GM19467 (cell line): ENCODE measurements around the gene KCNQ1.

Experiments
- ATAC-seq: cut with Tn5 transposase; IDR thresholded peaks from one replicate; pipeline ENCODE4 v1.9.1; 2021; ENCODE audit warnings: mild to moderate bottlenecking, moderate library complexity; ENCODE audit not compliant: unreplicated experiment

The KCNQ1 gene

GRCh38 chr11:2739531-2740274 lies 294.9 kb downstream of the KCNQ1 start:
- ATAC-seq, result no peak

DNA sequence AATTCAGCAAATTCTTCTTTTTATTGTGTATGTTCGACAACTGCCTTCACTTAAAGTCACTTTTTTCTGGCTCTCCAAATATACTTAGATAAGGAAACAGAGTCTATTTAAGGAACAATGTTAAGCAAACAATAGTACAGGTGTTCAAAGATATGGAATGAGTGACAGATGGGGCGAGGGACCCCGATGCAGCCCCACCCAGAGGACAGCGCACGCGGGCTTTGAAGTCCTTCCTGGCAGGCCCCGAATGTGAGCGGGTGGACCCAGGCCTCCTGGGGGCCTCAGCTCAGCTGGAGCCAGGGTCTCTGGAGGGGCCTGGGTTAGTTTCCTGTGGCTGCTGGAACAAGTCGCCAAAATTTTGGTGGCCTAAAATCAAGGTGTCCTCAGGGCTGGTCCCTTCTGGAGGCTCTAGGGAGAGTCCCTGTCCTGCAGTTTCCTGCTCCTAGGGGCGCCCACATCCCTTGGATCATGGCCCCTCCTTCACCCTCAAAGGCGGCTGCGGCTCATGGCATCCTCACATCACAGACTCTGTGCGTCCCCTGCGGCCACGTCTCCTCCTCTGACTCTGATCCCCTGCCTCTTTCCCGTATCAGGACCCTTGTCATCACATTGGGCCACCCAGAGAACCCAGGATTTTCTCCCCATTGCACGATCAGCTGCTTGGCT lies 295.6 kb downstream of the KCNQ1 start:
- no peak for ATAC-seq

DNA sequence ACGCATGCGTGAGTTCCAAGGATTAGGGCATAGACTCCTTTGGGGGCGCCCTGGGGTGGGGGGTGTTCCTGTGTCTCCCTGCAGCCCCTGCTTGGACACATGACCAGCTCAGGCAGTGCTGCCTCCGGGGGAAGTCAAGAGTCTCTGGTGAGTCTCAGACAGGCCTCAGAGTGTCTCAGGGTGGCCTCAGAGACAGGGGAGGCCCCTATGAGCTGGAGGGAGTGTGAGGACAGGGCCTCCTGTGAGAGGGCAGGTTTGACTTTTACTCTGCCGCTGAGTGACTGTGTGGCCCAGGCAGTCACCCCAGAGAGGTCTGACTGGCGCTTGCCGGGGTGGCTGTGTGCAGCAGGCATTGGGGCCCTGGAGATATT lies 296.2 kb downstream of the KCNQ1 start:
- no peak for ATAC-seq

DNA sequence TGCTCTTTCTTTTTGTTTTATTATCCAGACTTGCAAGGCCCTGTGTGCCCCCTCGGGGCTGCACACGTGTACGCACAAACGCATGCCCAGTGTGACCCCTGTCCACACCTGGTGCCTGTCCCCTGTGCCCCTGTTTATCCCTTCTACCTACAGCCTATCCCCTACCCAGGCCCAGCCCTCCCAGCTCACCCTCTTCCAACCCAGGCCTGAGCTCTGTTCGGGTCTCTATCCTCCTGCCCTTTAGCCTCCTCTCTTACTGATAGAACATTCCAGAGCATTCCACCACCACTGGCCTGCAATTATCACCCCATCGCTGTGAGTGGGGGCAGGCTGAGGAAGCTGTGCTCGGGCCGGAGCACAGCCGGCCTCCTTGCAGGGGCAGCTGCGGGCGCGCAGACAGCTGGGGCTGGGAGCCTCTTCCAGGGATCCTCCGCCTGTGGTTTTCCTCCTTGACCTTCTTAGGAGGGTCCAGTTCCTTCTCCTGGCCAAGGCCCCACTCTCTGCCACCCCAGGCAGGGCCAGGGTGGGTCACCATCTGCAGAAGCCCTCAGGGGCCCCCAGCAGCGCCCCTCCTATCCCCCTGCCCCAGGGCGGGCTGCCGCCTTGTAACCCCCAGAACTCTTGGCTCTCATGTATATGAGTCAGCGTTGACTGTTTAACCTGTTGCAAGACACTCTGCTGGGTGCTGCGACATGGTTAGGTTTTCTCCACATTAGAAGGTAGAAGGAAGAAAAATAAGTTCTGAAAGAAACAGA lies 296.7 kb downstream of the KCNQ1 start:
- ATAC-seq, result no peak

- no peak for ATAC-seq
Observed at GRCh38 chr11:2742201-2742600, 297.4 kb downstream of the KCNQ1 start.

- ATAC-seq, result no peak
Observed at GRCh38 chr11:2742611-2743426, 298.0 kb downstream of the KCNQ1 start.

GRCh38 chr11:2743427-2744110 lies 298.8 kb downstream of the KCNQ1 start:
- no peak for ATAC-seq

DNA sequence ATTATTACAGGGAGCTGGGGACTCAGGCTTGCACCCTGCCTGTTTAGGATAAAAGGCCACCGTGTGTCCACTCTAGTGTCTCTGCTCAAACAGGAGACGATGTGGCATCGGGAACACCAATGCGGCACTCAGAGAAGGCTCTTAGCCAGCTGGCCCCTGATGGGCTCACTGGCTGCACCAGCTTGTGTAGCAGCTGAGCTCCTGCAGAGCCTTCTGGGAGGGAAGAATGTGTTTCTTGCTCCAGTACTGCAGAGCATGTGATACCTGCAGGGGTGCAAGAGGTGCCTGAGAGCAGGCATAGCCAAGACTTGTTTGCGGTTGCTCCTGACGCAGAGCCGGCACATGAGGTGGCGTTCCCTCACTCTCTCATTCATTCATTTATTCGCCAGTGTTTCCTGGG lies 299.4 kb downstream of the KCNQ1 start:
- no peak for ATAC-seq

- ATAC-seq, result no peak
Observed at GRCh38 chr11:2745511-2745910, 300.7 kb downstream of the KCNQ1 start.

DNA sequence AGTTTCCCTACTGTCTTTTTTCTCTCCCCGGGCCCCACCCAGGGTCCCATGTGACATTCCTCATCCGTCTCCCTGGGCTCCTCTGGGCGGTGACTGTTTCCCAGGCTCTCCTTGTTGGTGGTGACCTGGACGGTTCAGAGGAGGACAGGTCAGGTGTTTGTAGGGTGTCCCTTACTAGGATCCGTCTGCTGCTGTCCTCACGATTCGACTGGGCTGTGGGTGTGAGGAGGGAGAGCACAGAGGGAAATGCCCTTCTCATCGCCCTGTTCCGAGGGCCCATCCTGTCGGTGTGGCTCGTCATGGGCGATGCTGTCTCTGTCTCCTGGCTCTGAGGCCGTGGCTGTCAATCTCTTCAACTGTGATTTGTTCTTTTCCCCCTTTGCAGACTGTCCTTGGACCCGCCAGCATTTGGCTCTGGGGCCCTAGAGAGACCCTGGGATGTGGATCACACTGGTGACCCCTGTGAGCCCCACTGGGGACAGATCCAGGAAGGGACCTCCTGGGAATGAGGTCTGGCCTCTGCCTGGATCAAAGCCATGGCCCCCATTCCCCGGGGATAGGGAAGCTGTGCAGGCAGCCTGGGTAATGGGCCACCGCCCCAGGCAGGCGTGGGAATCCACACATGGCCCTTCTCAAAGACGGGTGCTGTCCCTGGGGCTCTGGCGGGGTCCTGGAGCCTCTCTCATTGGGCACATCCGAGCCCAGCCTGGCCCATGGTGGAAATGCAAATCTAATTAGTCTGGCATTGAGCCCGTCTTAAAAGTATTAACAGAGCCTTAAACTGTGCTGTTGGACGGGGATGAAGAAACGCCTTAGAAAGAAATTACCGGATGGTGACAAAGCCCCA lies 301.8 kb downstream of the KCNQ1 start:
- no peak for ATAC-seq

DNA sequence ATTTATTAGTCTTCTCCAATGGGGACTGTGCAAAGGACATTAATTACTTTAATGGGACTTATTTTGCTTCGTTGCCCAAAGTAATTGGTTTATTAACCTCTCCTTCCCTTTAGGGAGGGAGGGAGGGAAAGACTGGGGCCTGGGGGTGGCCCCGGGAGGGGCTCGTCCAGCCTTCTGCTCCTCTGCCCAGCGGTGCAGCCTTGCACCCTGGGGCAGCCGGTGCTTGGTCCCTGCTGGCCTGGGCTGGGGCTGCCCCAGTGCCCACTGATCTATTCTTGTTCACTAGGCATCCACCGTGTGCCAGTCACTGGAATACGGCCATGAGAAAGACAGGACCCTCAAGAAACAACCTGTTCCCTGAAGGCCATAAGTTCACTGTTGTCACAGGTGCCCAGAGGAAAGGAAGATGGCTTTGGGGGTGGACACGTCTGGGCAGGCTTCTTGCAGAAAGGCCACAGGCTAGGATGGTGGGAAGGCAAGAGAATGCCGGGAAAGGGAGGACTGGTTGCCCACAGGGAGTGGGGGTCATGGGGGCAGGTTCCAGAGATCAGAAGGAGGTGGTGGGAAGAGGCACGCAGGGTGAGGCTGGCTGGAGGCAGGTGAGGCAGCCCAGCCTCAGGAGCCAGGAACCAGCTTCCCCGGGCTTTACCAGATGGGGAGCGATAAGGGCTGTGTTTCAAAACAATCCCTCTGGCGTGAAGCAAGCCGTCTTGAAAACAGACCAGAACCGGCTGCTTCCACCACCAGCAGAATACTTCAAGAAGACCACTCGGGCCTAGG lies 302.6 kb downstream of the KCNQ1 start:
- no peak for ATAC-seq

DNA sequence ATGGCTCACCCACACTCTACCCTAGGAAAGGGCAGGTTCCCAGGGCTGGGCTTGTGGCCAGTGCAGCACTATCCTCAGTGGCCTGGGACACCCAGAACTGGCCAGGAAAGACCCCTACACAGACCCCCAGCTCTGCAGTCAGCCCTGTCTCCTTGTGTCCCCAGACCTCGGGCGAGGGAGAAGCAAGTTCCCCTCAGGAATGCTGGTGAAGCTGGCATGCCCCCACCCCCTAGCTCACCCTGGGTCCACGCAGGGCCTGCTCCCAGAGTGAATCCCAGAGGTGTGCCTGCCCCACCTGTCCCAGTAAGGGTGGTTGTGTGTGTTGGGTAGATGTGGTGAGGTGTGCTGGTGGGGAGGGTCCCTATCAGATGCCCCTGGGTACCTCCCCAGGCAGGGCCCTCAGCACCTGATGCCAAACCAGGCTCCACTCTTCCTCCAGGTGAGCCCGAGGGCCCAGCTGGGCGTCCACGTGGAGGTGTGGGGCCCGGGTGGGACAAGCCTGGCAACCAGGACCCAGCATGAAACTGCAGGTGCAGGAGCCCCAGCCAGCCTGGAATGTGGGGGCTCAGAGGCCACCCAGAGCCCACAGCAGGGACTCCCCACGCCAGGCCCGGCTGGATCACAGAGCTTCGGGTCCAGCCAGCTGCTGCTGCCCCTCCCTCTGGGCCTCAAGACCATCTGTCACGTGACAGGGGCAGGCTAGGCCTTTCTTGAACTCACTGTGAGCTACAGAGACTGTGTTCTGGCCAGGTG lies 303.4 kb downstream of the KCNQ1 start:
- ATAC-seq, result no peak

DNA sequence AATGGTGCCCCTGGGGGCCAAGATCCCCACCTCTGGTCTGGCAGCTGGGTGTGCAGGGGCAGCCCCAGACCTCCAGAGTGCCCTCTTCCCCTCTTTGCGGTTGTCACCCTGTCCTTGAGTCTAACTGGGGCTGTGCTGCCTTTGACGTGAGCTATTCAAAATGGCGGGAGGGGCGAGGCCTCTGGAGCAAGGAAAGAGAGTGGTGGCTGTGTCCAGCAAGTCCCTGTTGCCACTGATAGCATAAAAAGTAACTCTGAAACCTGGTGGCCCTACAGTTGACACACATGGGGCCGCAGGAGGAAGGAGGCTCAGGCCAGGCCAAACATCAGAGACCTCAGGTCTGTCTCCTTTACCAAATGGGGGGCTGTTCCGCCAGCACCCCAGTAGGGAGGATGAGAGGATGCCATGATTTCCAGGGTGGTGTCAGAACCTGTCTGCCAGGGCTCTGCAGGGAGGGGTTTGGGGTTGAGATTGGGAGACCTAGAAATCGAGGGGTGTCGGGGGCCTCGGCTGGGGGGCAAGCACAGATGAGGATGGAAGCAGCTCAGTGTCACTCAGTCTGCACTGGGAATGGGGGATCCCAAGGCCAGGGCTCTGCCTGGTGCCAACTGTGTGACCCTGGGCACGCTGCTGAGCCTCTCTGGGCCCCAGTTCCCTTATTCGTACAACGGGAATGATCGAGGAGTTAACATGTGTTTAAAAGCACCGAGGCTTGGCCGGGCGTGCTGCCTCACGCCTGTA lies 304.2 kb downstream of the KCNQ1 start:
- ATAC-seq, result no peak

GRCh38 chr11:2750101-2750681 lies 305.4 kb downstream of the KCNQ1 start:
- no peak for ATAC-seq

DNA sequence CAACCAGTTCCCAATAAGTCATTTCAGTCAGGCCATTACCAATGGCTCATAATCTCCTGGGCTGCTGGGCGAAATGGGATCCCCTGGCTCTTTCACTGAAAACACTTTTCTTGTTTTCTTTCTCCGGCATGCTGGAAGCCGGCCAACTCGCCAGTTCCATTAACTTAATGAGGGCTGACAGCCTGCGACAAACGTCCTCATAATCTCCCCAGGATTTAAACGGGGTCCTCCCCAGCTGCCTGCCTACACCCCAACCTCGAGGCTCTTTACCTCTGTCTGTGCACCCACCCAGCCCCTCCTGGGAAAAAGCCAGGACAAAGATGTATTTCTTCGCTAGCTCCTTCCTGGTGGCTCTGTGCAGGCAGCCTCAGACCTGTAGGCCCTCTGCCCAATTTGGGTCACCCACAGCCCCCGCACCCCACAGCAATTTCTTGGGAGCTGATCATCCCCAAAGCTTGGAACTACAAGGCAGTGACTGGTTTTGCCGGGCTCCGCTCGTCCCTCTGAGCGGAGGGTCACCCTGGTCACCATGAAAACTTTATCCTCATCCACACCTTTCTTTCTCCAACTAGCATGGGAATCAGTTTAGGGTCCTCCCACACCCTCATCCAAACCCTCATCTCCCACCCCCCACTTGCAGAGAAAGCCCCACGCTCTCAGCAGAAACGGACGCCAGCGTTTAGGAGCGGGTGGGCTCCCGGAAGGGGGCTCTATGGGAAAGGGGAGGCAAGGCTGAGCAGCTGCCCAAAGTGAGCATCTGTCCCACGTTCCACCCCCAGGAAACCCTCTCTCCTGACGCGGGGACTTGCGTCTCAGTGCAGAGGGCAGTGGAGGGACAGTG lies 306.1 kb downstream of the KCNQ1 start:
- ATAC-seq, result no peak

GRCh38 chr11:2751523-2752203 lies 306.9 kb downstream of the KCNQ1 start:
- no peak for ATAC-seq
